Activated naive CD4-positive, alpha-beta T cell treated with anti-CD3 and anti-CD28 coated beads, Interleukin-2, amount 50 U/mL, for 72 hours (primary cell): ENCODE data around the gene AATF. TPM values are rescaled to one million over a fixed set of nuclear protein-coding genes. Genes with fewer than 3 reads are reported as not detected.
A peak's percentile ranks its signal among the peaks of the same experiment; 100 is the strongest.

Experiments used
- ATAC-seq, 2 donors: fragments of 150-1000 bp; cut with Tn5 transposase; 2 replicates each; pipeline ENCODE4 v1.10.0; 2021; ENCODE audit warnings: mild to moderate bottlenecking in 2 of 2, moderate library complexity in 2 of 2
- DNase-seq, 2 donors: peaks; one replicate each; pipeline ENCODE4 v3.0.0; 2021 to 2022; ENCODE audit warnings: low spot score in 2 of 2
- H3K27ac Mint-ChIP-seq, 2 donors: one replicate each; pipeline ENCODE4 v1.8.0; 2022; ENCODE audit warnings: mild to moderate bottlenecking in 2 of 2, mixed read lengths in 2 of 2
- H3K36me3 Mint-ChIP-seq, 2 donors: one replicate each; pipeline ENCODE4 v1.8.0; 2022; ENCODE audit warnings: mixed read lengths in 2 of 2
- H3K9me3 Mint-ChIP-seq, 2 donors: one replicate each; pipeline ENCODE4 v1.8.0; 2022; ENCODE audit warnings: mixed read lengths in 2 of 2
- total RNA-seq, 2 donors: library from RNA; stranded (reverse); gene quantifications; one replicate each; pipeline ENCODE4 v1.2.3, GENCODE V29; 2022

The AATF gene
- total RNA-seq, 2 donors from 2014 or later, result 49.9 to 80.1 TPM

- H3K36me3 Mint-ChIP-seq, result peaks cover 45 to 46% of the 10 kb centered on the region in 2 donors
- no peak overlapping the region for H3K27ac Mint-ChIP-seq
- DNase-seq (no peak), ATAC-seq (no peak)
- H3K9me3 Mint-ChIP-seq, result peaks cover 0 to 1% of the 10 kb centered on the region in 2 donors
Observed at GRCh38 chr17:36992701-36993100, 43.9 kb downstream of the AATF start.

GRCh38 chr17:36993227-36993626, 44.5 kb downstream of the AATF start:
- Mint-ChIP-seq H3K27ac (no peak overlapping the region), H3K36me3 (peaks cover 47 to 49% of the 10 kb centered on the region in 2 donors), H3K9me3 (peaks cover 0 to 4% of the 10 kb centered on the region in 2 donors)

DNA sequence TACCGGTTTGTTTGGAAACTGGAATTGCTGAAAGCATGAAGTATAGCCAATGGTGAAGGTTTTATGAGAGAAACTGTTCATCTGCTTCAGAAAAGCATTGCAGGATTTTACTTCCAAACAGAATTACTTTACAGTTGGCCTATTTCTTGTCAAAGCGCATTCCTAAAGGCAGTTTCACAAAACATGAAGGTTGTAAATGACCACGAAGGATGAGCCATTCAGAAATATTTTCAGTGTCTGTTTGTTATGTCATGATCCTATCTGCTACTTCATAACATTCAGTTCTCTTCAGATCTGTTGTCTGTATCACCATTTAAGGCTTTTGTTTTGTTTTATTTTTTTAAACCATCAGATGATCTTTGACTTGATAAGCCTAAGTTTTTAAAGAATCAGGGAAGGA, 45.7 kb downstream of the AATF start:
- ATAC-seq (no peak), DNase-seq (no peak)
- Mint-ChIP-seq H3K36me3 (peaks cover 41 to 51% of the 10 kb centered on the region in 2 donors), H3K9me3 (peaks cover 1 to 6% of the 10 kb centered on the region in 2 donors), H3K27ac (no peak overlapping the region)

More at GRCh38 chr17:36993227-36993626, 44.5 kb downstream of the AATF start:
- ATAC-seq (no peak), DNase-seq (no peak)

GRCh38 chr17:36999471-36999870, 50.7 kb downstream of the AATF start:
- no peak for ATAC-seq
- Mint-ChIP-seq H3K9me3 (peaks cover 16 to 24% of the 10 kb centered on the region in 2 donors), H3K36me3 (peaks cover 45 to 77% of the 10 kb centered on the region in 2 donors), H3K27ac (peak overlapping the region in 1 of 2 donors; percentile 82)
- DNase-seq, result no peak

- Mint-ChIP-seq H3K36me3 (peaks cover 0 to 6% of the 10 kb centered on the region in 2 donors), H3K27ac (no peak overlapping the region), H3K9me3 (no peaks in the 10 kb centered on the region)
- no peak for DNase-seq
- no peak for ATAC-seq
Observed at GRCh38 chr17:37016780-37017179, 68.0 kb downstream of the AATF start.

GRCh38 chr17:37017404-37017803, 68.7 kb downstream of the AATF start:
- H3K36me3 Mint-ChIP-seq, result peaks cover 0 to 6% of the 10 kb centered on the region in 2 donors
- DNase-seq, result no peak
- no peak overlapping the region for H3K27ac Mint-ChIP-seq
- H3K9me3 Mint-ChIP-seq, result no peaks in the 10 kb centered on the region
- ATAC-seq, result no peak

DNA sequence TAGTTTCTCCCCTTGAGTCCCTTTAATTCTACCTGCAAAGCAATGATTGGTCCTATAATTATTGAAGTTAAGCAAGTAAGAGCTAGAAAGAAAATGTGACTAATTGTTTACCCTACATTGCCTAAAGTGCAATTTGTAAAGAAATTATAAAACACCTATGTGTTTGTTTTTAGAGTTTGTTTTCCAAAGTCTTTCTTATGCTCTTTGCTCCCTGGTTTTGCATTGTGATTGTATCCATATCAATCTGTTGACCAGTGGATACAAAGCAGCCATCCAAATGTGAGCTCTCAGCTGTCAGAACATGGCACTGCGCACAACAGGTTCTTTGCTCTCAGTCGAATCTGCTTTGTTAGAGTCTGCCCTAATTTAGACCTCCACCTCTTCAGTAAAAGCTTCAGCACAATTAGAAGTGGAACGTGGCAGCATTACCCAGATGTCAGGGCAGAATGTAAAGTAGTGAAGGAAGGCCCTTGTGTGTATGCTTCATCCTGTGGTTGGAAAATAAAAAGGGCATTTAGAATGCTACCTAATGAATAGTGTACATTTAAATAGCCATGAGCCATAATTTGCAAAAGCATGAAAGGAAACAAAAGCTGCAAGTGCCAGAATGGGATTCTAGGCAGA, 70.5 kb downstream of the AATF start:
- ATAC-seq, result no peak
- H3K27ac Mint-ChIP-seq, result no peak overlapping the region
- DNase-seq, result no peak
- H3K36me3 Mint-ChIP-seq, result peaks cover 5 to 15% of the 10 kb centered on the region in 2 donors
- H3K9me3 Mint-ChIP-seq, result no peaks in the 10 kb centered on the region

DNA sequence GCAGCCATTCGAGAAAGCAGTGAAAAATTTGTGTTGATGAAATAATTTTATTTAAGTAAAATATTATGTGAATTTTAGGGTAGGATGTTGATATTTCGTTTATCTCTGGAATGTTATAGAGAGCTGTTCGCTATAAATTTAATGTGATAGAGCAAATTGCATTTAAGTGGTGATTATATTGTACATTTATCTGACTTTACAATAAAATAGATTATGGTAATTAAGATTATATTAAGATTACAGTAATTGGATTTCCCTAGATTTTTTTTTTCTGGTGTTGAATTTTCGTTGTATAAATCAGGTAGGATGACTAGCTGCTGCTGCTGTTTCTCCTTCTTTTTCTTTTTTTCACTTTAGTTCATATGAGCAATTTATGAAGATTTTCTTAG, 71.0 kb downstream of the AATF start:
- H3K27ac Mint-ChIP-seq, result no peak overlapping the region
- no peaks in the 10 kb centered on the region for H3K9me3 Mint-ChIP-seq
- DNase-seq (no peak), ATAC-seq (no peak)
- peaks cover 7 to 18% of the 10 kb centered on the region in 2 donors for H3K36me3 Mint-ChIP-seq

DNA sequence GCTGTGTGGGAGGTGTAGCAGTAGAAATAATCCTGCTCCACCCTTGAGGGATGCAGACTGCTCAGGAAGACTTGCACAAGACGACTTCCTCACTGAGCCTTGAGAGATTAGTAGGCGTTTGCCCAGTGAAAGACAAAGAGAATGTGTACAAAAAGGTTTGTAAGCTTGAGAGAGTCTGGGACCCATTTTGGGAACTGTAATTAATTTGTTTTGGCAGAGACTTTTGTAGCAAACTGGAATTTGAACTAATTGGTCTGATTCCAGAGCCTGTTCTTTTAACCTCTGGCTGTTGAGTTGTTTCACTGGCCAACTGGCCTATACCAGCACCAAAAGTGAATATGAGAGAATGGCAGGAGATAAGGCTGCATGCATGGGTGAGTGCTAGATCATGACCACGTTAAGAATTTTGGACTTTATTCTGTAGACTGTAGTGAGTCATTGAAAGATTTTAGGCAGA, 75.5 kb downstream of the AATF start:
- ATAC-seq (no peak), DNase-seq (no peak)
- H3K9me3 Mint-ChIP-seq, result no peaks in the 10 kb centered on the region
- peaks cover 7 to 15% of the 10 kb centered on the region in 2 donors for H3K36me3 Mint-ChIP-seq
- H3K27ac Mint-ChIP-seq, result peak overlapping the region in 1 of 2 donors; percentile 19

DNA sequence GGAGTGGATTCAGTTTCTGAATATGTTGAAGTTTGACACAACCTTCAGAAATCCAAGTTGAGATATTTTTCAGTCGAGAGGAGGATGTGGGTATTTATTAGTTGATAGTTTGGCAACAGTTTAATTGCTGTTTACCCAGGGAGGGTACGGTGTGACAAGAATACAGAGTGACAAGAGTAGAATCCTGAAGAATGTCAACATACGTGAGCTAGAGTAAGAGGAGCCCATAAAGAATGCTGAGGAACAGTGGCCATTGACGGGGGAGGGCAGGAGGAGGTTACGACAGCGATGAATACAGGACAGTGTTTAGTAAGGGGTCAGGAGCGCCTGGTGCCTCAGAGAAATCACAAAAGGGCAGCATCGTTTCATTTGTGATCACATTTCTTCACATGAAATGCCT, 76.5 kb downstream of the AATF start:
- no peaks in the 10 kb centered on the region for H3K9me3 Mint-ChIP-seq
- H3K36me3 Mint-ChIP-seq, result peaks cover 7 to 11% of the 10 kb centered on the region in 2 donors
- no peak for DNase-seq
- peak overlapping the region in 1 of 2 donors; percentile 19 for H3K27ac Mint-ChIP-seq
- peak in 1 of 2 donors; percentile 8 for ATAC-seq

- Mint-ChIP-seq H3K27ac (no peak overlapping the region), H3K9me3 (no peaks in the 10 kb centered on the region), H3K36me3 (peaks cover 7 to 11% of the 10 kb centered on the region in 2 donors)
- peak; percentile 99 for ATAC-seq
- peak in 1 of 2 donors; percentile 31 for DNase-seq
Observed at GRCh38 chr17:37025847-37026530, 77.2 kb downstream of the AATF start.

DNA sequence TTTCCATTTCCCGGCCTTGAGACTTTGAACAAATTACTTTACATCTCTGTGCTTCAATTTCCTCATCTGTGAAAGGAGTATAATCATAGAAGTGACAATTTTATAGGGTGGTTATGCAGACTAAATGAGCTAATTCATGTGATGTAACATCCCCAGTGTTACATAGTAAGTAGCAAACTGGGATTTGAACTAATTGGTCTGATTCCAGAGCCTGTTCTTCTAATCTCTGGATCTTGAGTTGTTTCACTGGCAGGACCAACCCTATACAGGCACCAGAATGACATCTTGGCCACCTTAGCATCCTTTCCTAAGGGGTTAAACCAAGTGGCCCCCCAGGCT, 77.7 kb downstream of the AATF start:
- peak in 1 of 2 donors; percentile 38 for ATAC-seq
- DNase-seq, result no peak
- no peak overlapping the region for H3K27ac Mint-ChIP-seq
- H3K36me3 Mint-ChIP-seq, result peaks cover 7 to 11% of the 10 kb centered on the region in 2 donors
- H3K9me3 Mint-ChIP-seq, result no peaks in the 10 kb centered on the region

DNA sequence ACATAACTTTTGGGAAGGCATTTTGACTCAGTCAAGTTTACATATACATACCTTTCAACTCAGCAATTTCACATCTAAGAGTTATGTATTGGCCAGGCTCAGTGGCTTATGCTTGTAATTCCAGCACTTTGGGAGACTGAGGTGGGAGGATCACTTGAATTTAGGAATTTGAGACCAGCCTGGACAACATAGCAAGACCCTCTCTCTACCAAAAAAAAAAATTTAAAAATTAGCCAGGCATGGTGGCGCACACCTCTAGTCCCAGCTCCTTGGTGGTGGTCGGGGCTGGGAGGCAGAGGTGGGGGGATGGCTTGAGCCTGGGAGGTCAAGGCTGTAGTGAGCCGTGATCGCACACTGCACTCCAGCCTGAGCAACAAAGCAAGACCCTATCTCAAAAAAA, 79.3 kb downstream of the AATF start:
- Mint-ChIP-seq H3K9me3 (no peaks in the 10 kb centered on the region), H3K27ac (no peak overlapping the region), H3K36me3 (peaks cover 7 to 8% of the 10 kb centered on the region in 2 donors)
- ATAC-seq (no peak), DNase-seq (no peak)

DNA sequence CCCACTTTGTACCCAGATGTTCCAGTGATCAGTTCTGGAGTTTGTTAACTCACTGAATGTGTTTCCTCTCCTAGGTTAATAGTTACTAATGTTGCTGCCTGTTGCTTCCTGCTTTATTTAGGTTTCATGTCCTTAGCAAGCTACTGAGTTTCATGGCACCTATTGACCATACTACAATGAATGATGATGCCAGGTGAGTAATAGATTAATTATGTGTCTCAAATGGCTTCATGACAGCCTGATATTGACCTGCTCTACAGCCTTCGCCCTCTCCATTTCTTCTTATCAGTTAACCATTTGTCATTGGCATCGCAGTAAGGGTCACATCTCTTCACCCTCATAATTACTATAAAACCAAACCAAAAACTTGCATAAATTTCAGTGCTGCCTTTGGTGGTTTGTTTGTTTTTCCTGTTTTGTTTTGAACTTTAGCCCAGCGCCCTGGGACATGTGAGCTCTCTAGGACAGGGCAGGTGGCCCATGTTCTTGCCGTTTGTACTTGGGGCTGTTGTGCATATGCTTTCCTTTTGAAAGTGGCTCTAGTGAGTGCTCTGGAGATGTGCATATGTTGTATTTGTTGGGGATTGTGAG, 82.8 kb downstream of the AATF start:
- H3K36me3 Mint-ChIP-seq, result no peaks in the 10 kb centered on the region
- no peak for ATAC-seq

GRCh38 chr17:37037590-37038155, 88.9 kb downstream of the AATF start:
- DNase-seq (no peak), ATAC-seq (no peak)
- H3K9me3 Mint-ChIP-seq, result no peaks in the 10 kb centered on the region
- no peak overlapping the region for H3K27ac Mint-ChIP-seq
- no peaks in the 10 kb centered on the region for H3K36me3 Mint-ChIP-seq

More for the DNA sequence above, 82.8 kb downstream of the AATF start:
- no peaks in the 10 kb centered on the region for H3K9me3 Mint-ChIP-seq
- H3K27ac Mint-ChIP-seq, result no peak overlapping the region
- DNase-seq, result no peak

- DNase-seq, result no peak
- no peaks in the 10 kb centered on the region for H3K9me3 Mint-ChIP-seq
- H3K27ac Mint-ChIP-seq, result peak overlapping the region in 1 of 2 donors; percentile 19
- H3K36me3 Mint-ChIP-seq, result peaks cover 0 to 4% of the 10 kb centered on the region in 2 donors
- ATAC-seq, result no peak
Observed at GRCh38 chr17:37039269-37039668, 90.5 kb downstream of the AATF start.

GRCh38 chr17:37041932-37042331, 93.2 kb downstream of the AATF start:
- no peak overlapping the region for H3K27ac Mint-ChIP-seq
- ATAC-seq (no peak), DNase-seq (no peak)
- H3K36me3 Mint-ChIP-seq, result peaks cover 0 to 4% of the 10 kb centered on the region in 2 donors
- H3K9me3 Mint-ChIP-seq, result no peaks in the 10 kb centered on the region
